Muscle of back (tissue), 11 donors: ENCODE results near the gene C1orf21. TPM values are rescaled to one million over a fixed set of nuclear protein-coding genes. Genes with fewer than 3 reads are reported as not detected.

Experiments
- DNase-seq, 3 donors: peaks; one replicate each; pipeline versions ENCODE4 v3.0.0 to v3.0.0-alpha.2; 2013
- polyA plus RNA-seq, 10 donors: library from polyadenylated mRNA; unstranded; fragments of 120-200 nt; gene quantifications; one replicate each; pipeline ENCODE4 v1.2.1, GENCODE V29; 2013; ENCODE audit not compliant: insufficient read length in 10 of 10

The C1orf21 gene
- polyA plus RNA-seq, 10 donors = 42.4 to 59.1 (median 52.9) TPM

GRCh38 chr1:184383772-184384323 is 3.0 kb upstream of the C1orf21 start:
- no peak for DNase-seq

GRCh38 chr1:184385865-184386311 is 941 bp upstream of the C1orf21 start:
- DNase-seq = no peak

- no peak for DNase-seq
These were observed 243 bp downstream of the C1orf21 start for GRCh38 chr1:184387069-184387475.

- peak; percentile 17 to 80 (median 54) for DNase-seq
These were observed 868 bp downstream of the C1orf21 start for GRCh38 chr1:184387476-184388318.

DNA sequence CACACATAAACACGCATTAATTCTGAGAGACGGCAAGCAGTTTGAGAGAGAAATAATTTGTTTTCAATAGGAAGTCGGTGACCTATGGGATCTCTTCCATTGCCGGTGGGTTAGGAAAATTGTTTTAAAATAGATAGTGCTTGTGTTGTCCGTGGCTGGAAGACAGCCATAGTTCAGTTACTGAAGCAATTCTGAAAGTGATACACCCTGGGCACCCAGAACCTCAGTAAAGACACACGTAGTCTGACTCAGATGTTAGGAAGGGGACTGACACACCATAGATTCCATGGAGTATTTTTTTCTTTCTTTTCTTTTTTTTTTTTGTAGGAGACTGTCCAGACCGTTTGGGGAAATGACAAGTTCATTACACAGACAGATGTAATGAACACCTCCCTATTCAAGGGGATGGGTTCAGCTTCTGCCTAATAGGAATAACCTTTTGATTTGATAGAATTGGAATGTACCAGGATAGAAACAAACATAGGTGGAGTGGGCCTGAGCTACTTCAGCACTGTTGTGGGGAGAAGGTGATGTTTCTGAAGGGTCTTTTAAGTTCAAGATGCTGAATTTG is 1.6 kb downstream of the C1orf21 start:
- DNase-seq = peak; percentile 56 to 83 (median 81)

GRCh38 chr1:184388971-184389370 is 2.1 kb downstream of the C1orf21 start:
- peak in 1 of 3 donors; percentile 42 for DNase-seq

- no peak for DNase-seq
These were observed 2.6 kb downstream of the C1orf21 start for GRCh38 chr1:184389446-184389845.

DNA sequence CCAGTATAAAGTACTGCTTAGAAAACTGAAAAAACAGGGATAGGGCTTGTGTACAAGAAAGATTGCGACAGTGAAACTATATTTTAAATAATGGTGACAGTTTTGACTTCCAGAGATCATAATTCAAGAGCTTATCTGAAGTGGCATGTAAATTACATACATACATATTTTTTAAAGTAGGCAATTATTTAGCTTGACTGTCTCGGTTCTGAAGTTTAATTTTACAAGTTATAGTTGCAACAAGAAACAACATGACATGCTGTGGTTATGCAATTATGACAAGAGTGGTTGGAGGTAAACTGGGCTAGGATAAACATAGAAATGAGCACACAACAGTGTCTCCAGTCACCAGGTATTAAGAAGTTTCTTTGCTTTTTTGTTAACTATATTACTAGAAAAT is 4.1 kb downstream of the C1orf21 start:
- DNase-seq = no peak

GRCh38 chr1:184392067-184392466 is 5.2 kb downstream of the C1orf21 start:
- peak in 1 of 3 donors; percentile 48 for DNase-seq

GRCh38 chr1:184392779-184393522 is 6.1 kb downstream of the C1orf21 start:
- no peak for DNase-seq

DNA sequence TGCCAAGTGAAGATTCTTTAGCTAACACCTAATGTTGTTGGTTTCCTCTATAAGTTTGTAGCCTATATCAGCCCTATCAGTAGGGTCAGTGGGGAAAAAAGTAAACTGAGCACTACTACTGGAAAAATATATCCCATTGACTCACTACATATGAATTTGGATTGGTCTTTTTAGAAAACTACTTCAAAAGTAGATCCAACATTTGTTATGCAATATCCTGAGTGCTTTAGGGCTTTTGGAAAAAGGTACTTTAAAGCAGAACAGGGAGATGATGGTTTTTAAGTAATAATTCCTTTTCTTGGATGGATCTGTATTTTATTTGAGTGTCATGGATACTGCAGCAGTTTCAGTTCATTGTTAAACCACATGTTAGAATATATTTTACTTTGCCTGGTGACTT is 7.1 kb downstream of the C1orf21 start:
- peak; percentile 31 to 73 (median 33) for DNase-seq

GRCh38 chr1:184395370-184395769 is 8.5 kb downstream of the C1orf21 start:
- DNase-seq = no peak

DNA sequence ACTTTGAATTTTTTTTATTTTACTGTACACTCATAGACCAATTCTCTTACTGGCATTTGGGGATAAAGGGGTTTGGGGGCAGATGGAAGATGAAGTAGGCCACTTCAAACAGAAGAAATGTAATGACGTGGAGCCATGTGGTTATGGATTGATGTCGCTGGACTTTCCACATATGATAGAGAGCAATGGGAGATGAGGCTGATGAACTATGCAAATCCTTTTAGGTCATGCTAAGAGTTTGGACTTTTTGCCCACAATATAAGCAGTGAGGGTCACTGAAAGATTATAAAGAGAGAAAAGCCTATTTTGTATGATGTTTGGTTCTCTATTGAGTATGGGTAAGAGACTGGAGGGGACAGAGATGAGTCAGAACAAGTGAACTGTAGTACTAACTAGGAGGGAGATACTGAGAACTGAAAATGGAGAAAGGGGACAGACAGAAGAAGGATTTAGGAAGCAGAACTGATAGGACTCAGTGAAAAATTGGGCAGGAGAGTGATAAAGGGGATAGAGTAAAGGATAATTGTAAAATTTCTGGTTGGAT is 9.2 kb downstream of the C1orf21 start:
- DNase-seq = no peak

GRCh38 chr1:184399192-184399847 is 12.5 kb downstream of the C1orf21 start:
- no peak for DNase-seq

DNA sequence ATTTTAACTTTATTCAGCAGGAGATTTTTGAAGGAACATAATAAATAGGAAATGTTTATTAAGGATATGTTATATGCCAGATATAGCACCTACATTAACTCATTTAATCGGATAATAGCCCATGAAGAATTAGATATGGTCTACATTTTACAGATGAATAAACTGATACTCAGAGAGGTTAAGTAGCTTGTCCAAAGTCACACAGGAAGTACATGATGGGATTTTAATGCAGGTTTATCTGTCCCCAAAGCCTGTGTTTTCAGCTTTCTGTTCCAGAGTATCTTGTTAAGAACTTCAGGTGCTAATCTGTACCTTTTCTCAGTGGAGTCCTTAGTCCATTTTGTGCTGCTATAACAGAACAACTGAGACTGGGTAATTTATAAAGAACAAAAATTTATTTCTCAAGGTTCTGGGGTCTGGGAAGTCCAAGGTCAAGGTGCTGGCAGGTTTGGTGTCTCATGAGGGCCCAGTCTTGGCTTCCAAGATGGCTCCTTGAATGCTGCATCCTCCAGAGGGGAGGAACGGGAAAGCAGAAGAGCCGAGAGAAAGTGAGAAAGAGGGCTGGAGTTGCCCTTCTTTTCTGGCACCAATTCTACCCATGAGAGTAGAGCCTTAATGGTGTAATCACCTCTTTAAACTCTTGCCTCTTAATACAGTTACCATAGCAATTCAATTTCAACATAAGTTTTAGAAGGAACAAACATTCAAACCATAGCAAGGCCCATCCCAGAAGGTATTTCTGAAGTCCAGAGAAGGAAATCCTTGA is 17.3 kb downstream of the C1orf21 start:
- no peak for DNase-seq

GRCh38 chr1:184404727-184405027 is 17.8 kb downstream of the C1orf21 start:
- no peak for DNase-seq

- DNase-seq = no peak
These were observed 18.4 kb downstream of the C1orf21 start for GRCh38 chr1:184405094-184405800.

DNA sequence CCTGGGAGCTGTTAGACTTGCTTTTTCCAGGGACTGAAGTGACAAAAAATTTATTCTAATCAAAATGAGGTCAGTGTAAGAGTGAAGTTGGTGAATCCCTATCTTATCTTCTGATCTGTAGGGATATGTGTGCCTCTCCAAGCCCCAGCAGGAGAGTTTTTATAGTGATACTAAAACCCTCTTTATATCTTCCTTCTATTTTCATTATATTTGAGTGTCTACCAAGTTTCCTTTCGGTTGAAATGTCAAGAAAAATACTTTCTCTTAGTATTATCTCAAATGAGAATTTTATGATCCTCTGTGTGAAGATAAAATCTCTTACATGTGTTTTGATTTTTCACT is 18.9 kb downstream of the C1orf21 start:
- no peak for DNase-seq

GRCh38 chr1:184406479-184406878 is 19.6 kb downstream of the C1orf21 start:
- DNase-seq = no peak

GRCh38 chr1:184407816-184408510 is 21.1 kb downstream of the C1orf21 start:
- no peak for DNase-seq
